Heart left ventricle (tissue), 13 donors: Measurements from ENCODE around the gene XPR1.

Experiments
- CTCF ChIP-seq, 12 donors: fragments of 200-600 bp; sonication (generic) in 4 of 12; IDR thresholded peaks; one replicate each; pipeline versions ENCODE4 v1.5.0 to v1.8.0; 2018 to 2022; ENCODE audit warnings: antibody characterized with exemption in 12 of 12, mild to moderate bottlenecking in 5 of 12
- POLR2A ChIP-seq, 2 donors: fragments of 450-650 bp; IDR thresholded peaks; one replicate each; pipeline ENCODE4 v1.6.1; 2017; ENCODE audit warnings: antibody characterized with exemption in 2 of 2, mild to moderate bottlenecking in 2 of 2, moderate library complexity in 2 of 2
- donor health status: ischemic (EF 13 %, LVEDD 7.1; RV severe dilation, severe dysfunction).
- donor health status: DM: no; HTN: yes; CAD: no.
- donor health status: DM: no; HTN: no; CAD: no.
- donor health status: ischemic (EF 25% LVEDD 6.9; RV normal size, moderate dysfunction).
- donor health status: ischemic (EF 25% LVEDD 5.7; RV mildly dilated, moderate dysfunction).
- donor health status: ischemic (EF 35%, LVEDD 5.7; RV mildly dilated, moderate dysfunction).
- donor health status: nonischemic (EF 11% LVEDD 7.7; RV severe dilation, severe dysfunction).
- donor health status: DM: yes; HTN: yes; CAD: no.
- donor health status: PGD.
- donor health status: ischemic (EF 29% LVEDD 5.4; RV normal size, mild dysfunction).
- donor health status: nonischemic (EF 23%, LVEDD 6.1; RV moderate dilation, normal function).

GRCh38 chr1:180912211-180912800 is 280.5 kb downstream of the XPR1 start:
- TF ChIP-seq CTCF (IDR thresholded peaks at IDR 0.05) (no peak), POLR2A (IDR thresholded peaks at IDR 0.05) (no peak)
